ENCODE data around the gene SLIT3. TPM values are rescaled to one million over a fixed set of nuclear protein-coding genes. Genes with fewer than 3 reads are reported as not detected.

Gene SLIT3
- total RNA-seq, 1 experiment from 2014 or later, result 0.10 TPM

- no peak for TF ChIP-seq POLR2A (IDR thresholded peaks at IDR 0.05; ENCODE audit: borderline replicate concordance, extremely low read depth, insufficient read depth, insufficient read length)
- TF ChIP-seq SP1 (IDR thresholded peaks at IDR 0.05; ENCODE audit: low read depth), result no peak
- TF ChIP-seq CTCF (IDR thresholded peaks at IDR 0.05 in 2 of 3, conservative IDR thresholded peaks at IDR 0.05 in 1 of 3; ENCODE audit: borderline replicate concordance in 1 of 3, insufficient read depth in 1 of 3, low read depth in 2 of 3, low read length in 2 of 3), result no peak
- no peak for TF ChIP-seq EGR1 (IDR thresholded peaks at IDR 0.05; ENCODE audit: low read depth)
- no peak for TF ChIP-seq EZH2phosphoT487 (IDR thresholded peaks at IDR 0.05; ENCODE audit: borderline replicate concordance)
- no peak for TF ChIP-seq RAD21 (IDR thresholded peaks at IDR 0.05; ENCODE audit: low read depth)
- TF ChIP-seq ATF3 (IDR thresholded peaks at IDR 0.05), result no peak
- no peak for TF ChIP-seq YY1 (IDR thresholded peaks at IDR 0.05; ENCODE audit: extremely low read depth, insufficient replicate concordance, low read depth, low read length)
Observed at GRCh38 chr5:168889039-168889438, 411.9 kb downstream of the SLIT3 start (continued).

GRCh38 chr5:168887931-168888330 is 413.0 kb downstream of the SLIT3 start:
- Histone ChIP-seq H3K9ac (ENCODE audit: low read length) (no peak overlapping the region), H3K9me3 (ENCODE audit: control insufficient read depth in 1 of 2, insufficient read depth in 1 of 2, low read depth in 1 of 2, low read length in 2 of 2) (no peaks in the 10 kb centered on the region), H3K79me2 (ENCODE audit: insufficient read depth, low read length) (no peaks in the 10 kb centered on the region), H3K9me2 (ENCODE audit: insufficient read depth) (no peaks in the 10 kb centered on the region), H3K27ac (ENCODE audit: low read depth, low read length) (no peak overlapping the region), H3K27me3 (ENCODE audit: insufficient read depth, low read length) (peaks cover 69% of the 10 kb centered on the region), H4K20me1 (ENCODE audit: insufficient read depth) (no peaks in the 10 kb centered on the region), H3K4me2 (ENCODE audit: low read length) (no peak overlapping the region), H3K36me3 (ENCODE audit: control insufficient read depth in 1 of 2, insufficient read depth in 2 of 2, low read length in 2 of 2) (no peaks in the 10 kb centered on the region), H3K4me3 (replicated peaks in 1 of 2; ENCODE audit: low read depth in 1 of 2, low read length in 2 of 2) (no peak overlapping the region), H3K4me1 (ENCODE audit: control insufficient read depth in 1 of 2, insufficient read depth in 2 of 2, low read length in 2 of 2) (no peaks in the 10 kb centered on the region), H2AFZ (ENCODE audit: low read depth, low read length, poor library complexity, severe bottlenecking) (no peak overlapping the region)
- CTCF ChIA-PET, result no interaction called here
- ATAC-seq, result no peak
- RAD21 ChIA-PET (ENCODE audit: low non-redundant PET in 1 of 2, low total read pairs in 2 of 2, uncharacterized antibody in 2 of 2, unreplicated experiment in 2 of 2), result no interaction called here
- POLR2A ChIA-PET, result no interaction called here
- intact Hi-C loops (cut with micrococcal nuclease), result no loop called here
- DNase-seq (ENCODE audit: low read depth, low spot score), result no peak
- BruUV-seq (replicated peaks), result no TSS peak
- TF ChIP-seq CEBPB (IDR thresholded peaks at IDR 0.05; ENCODE audit: low read depth) (no peak), ZFX (IDR thresholded peaks at IDR 0.05) (no peak), EGR1 (IDR thresholded peaks at IDR 0.05; ENCODE audit: low read depth) (no peak), SRF (IDR thresholded peaks at IDR 0.05; ENCODE audit: low read depth) (no peak), SP1 (IDR thresholded peaks at IDR 0.05; ENCODE audit: low read depth) (no peak), FOSL1 (IDR thresholded peaks at IDR 0.05; ENCODE audit: low read depth) (no peak)

All from HCT116 (cell line).